ENCODE data around the gene NDUFA5.

GRCh38 chr7:123573896-123574467 lies 16.4 kb upstream of the NDUFA5 start:
- no peak for TF ChIP-seq POLR2A (IDR thresholded peaks at IDR 0.05)
- TF ChIP-seq, protein P1, sequence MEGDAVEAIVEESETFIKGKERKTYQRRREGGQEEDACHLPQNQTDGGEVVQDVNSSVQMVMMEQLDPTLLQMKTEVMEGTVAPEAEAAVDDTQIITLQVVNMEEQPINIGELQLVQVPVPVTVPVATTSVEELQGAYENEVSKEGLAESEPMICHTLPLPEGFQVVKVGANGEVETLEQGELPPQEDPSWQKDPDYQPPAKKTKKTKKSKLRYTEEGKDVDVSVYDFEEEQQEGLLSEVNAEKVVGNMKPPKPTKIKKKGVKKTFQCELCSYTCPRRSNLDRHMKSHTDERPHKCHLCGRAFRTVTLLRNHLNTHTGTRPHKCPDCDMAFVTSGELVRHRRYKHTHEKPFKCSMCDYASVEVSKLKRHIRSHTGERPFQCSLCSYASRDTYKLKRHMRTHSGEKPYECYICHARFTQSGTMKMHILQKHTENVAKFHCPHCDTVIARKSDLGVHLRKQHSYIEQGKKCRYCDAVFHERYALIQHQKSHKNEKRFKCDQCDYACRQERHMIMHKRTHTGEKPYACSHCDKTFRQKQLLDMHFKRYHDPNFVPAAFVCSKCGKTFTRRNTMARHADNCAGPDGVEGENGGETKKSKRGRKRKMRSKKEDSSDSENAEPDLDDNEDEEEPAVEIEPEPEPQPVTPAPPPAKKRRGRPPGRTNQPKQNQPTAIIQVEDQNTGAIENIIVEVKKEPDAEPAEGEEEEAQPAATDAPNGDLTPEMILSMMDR (IDR thresholded peaks at IDR 0.05): no peak
- no peak for TF ChIP-seq EP300 (IDR thresholded peaks at IDR 0.05)

All from ovary (tissue), 3 donors.